HG03103 (cell line): ENCODE data around the gene SLC17A2.

Experiments
- ATAC-seq: cut with Tn5 transposase; IDR thresholded peaks from one replicate; pipeline ENCODE4 v1.9.1; 2021; ENCODE audit warnings: low read depth; ENCODE audit not compliant: unreplicated experiment

SLC17A2 gene

GRCh38 chr6:25889877-25890853 is 40.3 kb downstream of the SLC17A2 start:
- ATAC-seq = no peak

GRCh38 chr6:25888626-25889025 is 41.9 kb downstream of the SLC17A2 start:
- no peak for ATAC-seq

GRCh38 chr6:25886066-25886465 is 44.4 kb downstream of the SLC17A2 start:
- ATAC-seq = no peak

GRCh38 chr6:25883991-25884390 is 46.5 kb downstream of the SLC17A2 start:
- ATAC-seq = no peak

GRCh38 chr6:25883536-25883935 is 47.0 kb downstream of the SLC17A2 start:
- ATAC-seq = no peak

GRCh38 chr6:25882051-25882496 is 48.4 kb downstream of the SLC17A2 start:
- no peak for ATAC-seq

- ATAC-seq = no peak
Observed at GRCh38 chr6:25880601-25881000, 49.9 kb downstream of the SLC17A2 start.

GRCh38 chr6:25878721-25879322 is 51.7 kb downstream of the SLC17A2 start:
- no peak for ATAC-seq

GRCh38 chr6:25875926-25876602 is 54.4 kb downstream of the SLC17A2 start:
- ATAC-seq = no peak

- ATAC-seq = no peak
Observed at GRCh38 chr6:25875563-25875905, 55.0 kb downstream of the SLC17A2 start.

GRCh38 chr6:25874822-25875562 is 55.5 kb downstream of the SLC17A2 start:
- ATAC-seq = no peak

- no peak for ATAC-seq
Observed at GRCh38 chr6:25874118-25874517, 56.4 kb downstream of the SLC17A2 start, which contains the start of gene SLC17A3. Gene SLC17A3, minus strand, starts transcription at chr6:25874243. Its CDS starts 5,856 bp downstream, at chr6:25868387.

GRCh38 chr6:25872814-25873213 is 57.7 kb downstream of the SLC17A2 start:
- ATAC-seq = no peak

- no peak for ATAC-seq
Observed at GRCh38 chr6:25869840-25870239, 60.7 kb downstream of the SLC17A2 start.

GRCh38 chr6:25868436-25869183 is 61.9 kb downstream of the SLC17A2 start:
- ATAC-seq = no peak

- ATAC-seq = no peak
Observed at GRCh38 chr6:25866011-25866410, 64.5 kb downstream of the SLC17A2 start.

- ATAC-seq = no peak
Observed at GRCh38 chr6:25863360-25863759, 67.1 kb downstream of the SLC17A2 start.
